Lower lobe of right lung (tissue), 2 donors: Measurements from ENCODE around the gene RUVBL1. TPM values are rescaled to one million over a fixed set of nuclear protein-coding genes. Genes with fewer than 3 reads are reported as not detected.

Experiments
- ATAC-seq, 2 donors: fragments of 200-7000 bp; cut with Tn5 transposase; one replicate each; pipeline ENCODE4 v1.9.1; 2020 to 2022; ENCODE audit warnings: mild to moderate bottlenecking in 2 of 2, moderate library complexity in 2 of 2
- DNase-seq: peaks from one replicate; pipeline ENCODE4 v3.0.0-alpha.2; 2020
- H3K27ac ChIP-seq: fragments of 200-600 bp; one replicate; pipeline ENCODE4 v1.8.0; 2022
- H3K27me3 ChIP-seq: fragments of 200-600 bp; one replicate; pipeline ENCODE4 v1.8.0; 2022; ENCODE audit warnings: low read depth
- H3K36me3 ChIP-seq: fragments of 200-600 bp; one replicate; pipeline ENCODE4 v1.8.0; 2022; ENCODE audit warnings: mild to moderate bottlenecking
- H3K4me1 ChIP-seq: fragments of 200-600 bp; one replicate; pipeline ENCODE4 v1.8.0; 2022
- H3K4me3 ChIP-seq: fragments of 200-600 bp; one replicate; pipeline ENCODE4 v1.8.0; 2022; ENCODE audit warnings: mild to moderate bottlenecking
- H3K9me3 ChIP-seq: fragments of 200-600 bp; one replicate; pipeline ENCODE4 v1.8.0; 2022
- intact Hi-C: fragments of 100-400 bp; cut with DNase I; formaldehyde crosslinking; loops from one replicate; pipeline ENCODE4 v1.11.0; 2022
- total RNA-seq: library from RNA; stranded (reverse); fragmentation: NEBNext Ultra II Directional; extraction: Animal tissue kit (Norgen Biotek cat#: 25700); gene quantifications from one replicate; pipeline ENCODE4 v1.2.1, GENCODE V29; 2021
- TF ChIP-seq, protein P1 (sequence below): fragments of 200-600 bp; IDR thresholded peaks from one replicate; pipeline ENCODE4 v1.8.0; 2022; ENCODE audit warnings: antibody characterized with exemption, mild to moderate bottlenecking
- donor health status: DM: no; HTN: yes; CAD: no; lungs with severe emphysema.

The RUVBL1 gene
- total RNA-seq, 1 donor from 2014 or later: 21.4 TPM

DNA sequence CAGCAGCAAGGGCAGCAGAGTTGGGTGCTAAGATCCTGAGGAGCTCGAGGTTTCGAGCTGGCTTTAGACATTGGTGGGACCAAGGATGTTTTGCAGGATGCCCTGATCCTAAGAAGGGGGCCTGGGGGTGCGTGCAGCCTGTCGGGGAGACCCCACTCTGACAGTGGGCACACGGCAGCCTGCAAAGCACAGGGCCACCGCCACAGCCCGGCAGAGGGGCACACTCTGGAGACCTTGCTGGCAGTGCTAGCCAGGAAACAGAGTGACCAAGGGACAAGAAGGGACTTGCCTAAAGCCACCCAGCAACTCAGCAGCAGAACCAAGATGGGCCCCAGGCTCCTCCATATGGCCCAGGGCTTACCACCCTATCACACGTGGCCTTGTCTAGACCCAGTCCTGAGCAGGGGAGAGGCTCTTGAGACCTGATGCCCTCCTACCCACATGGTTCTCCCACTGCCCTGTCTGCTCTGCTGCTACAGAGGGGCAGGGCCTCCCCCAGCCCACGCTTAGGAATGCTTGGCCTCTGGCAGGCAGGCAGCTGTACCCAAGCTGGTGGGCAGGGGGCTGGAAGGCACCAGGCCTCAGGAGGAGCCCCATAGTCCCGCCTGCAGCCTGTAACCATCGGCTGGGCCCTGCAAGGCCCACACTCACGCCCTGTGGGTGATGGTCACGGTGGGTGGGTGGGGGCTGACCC, 52.6 kb downstream of the RUVBL1 start:
- intact Hi-C loops: no loop called here
- TF ChIP-seq, protein P1, sequence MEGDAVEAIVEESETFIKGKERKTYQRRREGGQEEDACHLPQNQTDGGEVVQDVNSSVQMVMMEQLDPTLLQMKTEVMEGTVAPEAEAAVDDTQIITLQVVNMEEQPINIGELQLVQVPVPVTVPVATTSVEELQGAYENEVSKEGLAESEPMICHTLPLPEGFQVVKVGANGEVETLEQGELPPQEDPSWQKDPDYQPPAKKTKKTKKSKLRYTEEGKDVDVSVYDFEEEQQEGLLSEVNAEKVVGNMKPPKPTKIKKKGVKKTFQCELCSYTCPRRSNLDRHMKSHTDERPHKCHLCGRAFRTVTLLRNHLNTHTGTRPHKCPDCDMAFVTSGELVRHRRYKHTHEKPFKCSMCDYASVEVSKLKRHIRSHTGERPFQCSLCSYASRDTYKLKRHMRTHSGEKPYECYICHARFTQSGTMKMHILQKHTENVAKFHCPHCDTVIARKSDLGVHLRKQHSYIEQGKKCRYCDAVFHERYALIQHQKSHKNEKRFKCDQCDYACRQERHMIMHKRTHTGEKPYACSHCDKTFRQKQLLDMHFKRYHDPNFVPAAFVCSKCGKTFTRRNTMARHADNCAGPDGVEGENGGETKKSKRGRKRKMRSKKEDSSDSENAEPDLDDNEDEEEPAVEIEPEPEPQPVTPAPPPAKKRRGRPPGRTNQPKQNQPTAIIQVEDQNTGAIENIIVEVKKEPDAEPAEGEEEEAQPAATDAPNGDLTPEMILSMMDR: no peak
- Histone ChIP-seq H3K27me3 (no peaks in the 10 kb centered on the region), H3K4me1 (peaks cover 17% of the 10 kb centered on the region), H3K9me3 (no peaks in the 10 kb centered on the region), H3K4me3 (no peak overlapping the region), H3K27ac (no peak overlapping the region), H3K36me3 (peaks cover 71% of the 10 kb centered on the region)
- ATAC-seq (no peak), DNase-seq (no peak)

GRCh38 chr3:128069271-128069670, 54.3 kb downstream of the RUVBL1 start:
- DNase-seq (no peak), ATAC-seq (no peak)
- intact Hi-C loops: no loop called here
- no peaks in the 10 kb centered on the region for H3K27me3 ChIP-seq
- no peak overlapping the region for H3K4me3 ChIP-seq
- H3K36me3 ChIP-seq: peaks cover 89% of the 10 kb centered on the region
- TF ChIP-seq, protein P1: no peak
- H3K9me3 ChIP-seq: no peaks in the 10 kb centered on the region
- H3K27ac ChIP-seq: no peak overlapping the region
- H3K4me1 ChIP-seq: peaks cover 4% of the 10 kb centered on the region

GRCh38 chr3:128068156-128068620, 55.4 kb downstream of the RUVBL1 start:
- TF ChIP-seq, protein P1: peak; percentile 53
- Histone ChIP-seq H3K27me3 (no peaks in the 10 kb centered on the region), H3K27ac (no peak overlapping the region), H3K4me1 (no peaks in the 10 kb centered on the region), H3K4me3 (no peak overlapping the region), H3K36me3 (peaks cover 100% of the 10 kb centered on the region), H3K9me3 (no peaks in the 10 kb centered on the region)
- ATAC-seq (peak; percentile 18 to 21), DNase-seq (no peak)
- intact Hi-C loops: no loop called here

DNA sequence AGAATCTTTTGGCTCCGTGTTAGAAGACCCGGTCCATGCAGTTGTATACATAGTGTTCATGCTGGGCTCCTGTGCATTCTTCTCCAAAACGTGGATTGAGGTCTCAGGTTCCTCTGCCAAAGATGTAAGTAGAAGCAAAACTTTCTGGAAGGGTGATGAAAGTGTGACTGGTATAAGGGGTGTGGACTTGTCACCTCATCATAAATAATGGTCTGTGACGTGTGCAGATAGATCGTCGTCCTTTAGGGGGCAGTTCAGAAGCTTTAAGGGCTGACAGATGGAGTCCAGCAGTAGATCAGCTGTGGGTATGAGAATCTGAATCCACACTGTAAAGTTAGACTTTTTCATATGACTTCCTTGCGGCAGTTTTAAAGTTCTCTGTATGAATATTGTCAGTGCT, 56.1 kb downstream of the RUVBL1 start:
- Histone ChIP-seq H3K36me3 (peaks cover 100% of the 10 kb centered on the region), H3K27me3 (no peaks in the 10 kb centered on the region), H3K27ac (no peak overlapping the region), H3K4me1 (no peaks in the 10 kb centered on the region), H3K9me3 (no peaks in the 10 kb centered on the region), H3K4me3 (no peak overlapping the region)
- TF ChIP-seq, protein P1: no peak
- DNase-seq (no peak), ATAC-seq (no peak)
- intact Hi-C loops: no loop called here

DNA sequence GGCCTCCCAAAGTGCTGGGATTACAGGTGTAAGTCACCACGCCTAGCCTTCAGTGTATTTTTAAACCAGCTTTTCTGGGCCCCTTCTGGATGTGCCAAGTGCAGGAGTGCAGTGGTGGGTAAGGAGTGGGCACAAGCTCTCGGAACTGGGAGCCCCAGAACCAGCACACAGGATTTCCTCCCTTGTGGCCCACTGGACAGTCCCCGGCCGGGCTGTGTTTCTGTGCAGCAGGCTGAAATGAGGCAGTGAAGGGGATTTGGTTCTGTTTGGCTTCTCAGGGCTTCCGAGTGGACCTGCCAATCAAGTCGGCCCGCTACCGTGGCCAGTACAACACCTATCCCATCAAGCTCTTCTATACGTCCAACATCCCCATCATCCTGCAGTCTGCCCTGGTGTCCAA, 56.9 kb downstream of the RUVBL1 start:
- H3K9me3 ChIP-seq: no peaks in the 10 kb centered on the region
- no peaks in the 10 kb centered on the region for H3K27me3 ChIP-seq
- no peak overlapping the region for H3K27ac ChIP-seq
- DNase-seq (no peak), ATAC-seq (no peak)
- no peaks in the 10 kb centered on the region for H3K4me1 ChIP-seq
- intact Hi-C loops: no loop called here
- H3K4me3 ChIP-seq: no peak overlapping the region
- TF ChIP-seq, protein P1: no peak
- peaks cover 100% of the 10 kb centered on the region for H3K36me3 ChIP-seq
